Neuronal stem cell (in vitro differentiated cells): ENCODE data around the gene IFITM1.
"Not testable (repeated sequence)": the region's sequence is repeated elsewhere in the genome, so short reads cannot be mapped to it uniquely, and the experiment has no call there.

Source experiments
- DNase-seq: peaks from one replicate; pipeline ENCODE4 v3.0.0-alpha.2; 2013; ENCODE audit warnings: low spot score
- H2AFZ ChIP-seq: one replicate; pipeline ENCODE4 v1.6.1; 2013; ENCODE audit warnings: mild to moderate bottlenecking, low read length, inconsistent platforms
- H2AK5ac ChIP-seq: 2 replicates; pipeline ENCODE4 v1.6.1; 2013; ENCODE audit warnings: low read depth, mild to moderate bottlenecking, inconsistent platforms, low read length, moderate library complexity, mixed read lengths
- H2BK120ac ChIP-seq: 2 replicates; pipeline ENCODE4 v1.6.1; 2013; ENCODE audit warnings: low read depth, mild to moderate bottlenecking, inconsistent platforms, low read length, moderate library complexity, mixed read lengths
- H2BK12ac ChIP-seq: one replicate; pipeline ENCODE4 v1.6.1; 2013; ENCODE audit warnings: low read length, inconsistent platforms
- H2BK15ac ChIP-seq: 2 replicates; pipeline ENCODE4 v1.6.1; 2013; ENCODE audit warnings: mild to moderate bottlenecking, low read length, inconsistent platforms, mixed read lengths
- H2BK5ac ChIP-seq: one replicate; pipeline ENCODE4 v1.6.1; 2013; ENCODE audit warnings: inconsistent platforms, mild to moderate bottlenecking, low read length, moderate library complexity
- H3K14ac ChIP-seq: one replicate; pipeline ENCODE4 v1.6.1; 2013; ENCODE audit warnings: low read length, inconsistent platforms
- H3K18ac ChIP-seq: 2 replicates; pipeline ENCODE4 v1.6.1; 2013; ENCODE audit warnings: low read length, inconsistent platforms
- H3K23ac ChIP-seq: 2 replicates; pipeline ENCODE4 v1.6.1; 2013; ENCODE audit warnings: low read depth, mild to moderate bottlenecking, mixed read lengths, low read length, inconsistent platforms; ENCODE audit not compliant: poor library complexity
- H3K27ac ChIP-seq: replicated peaks from 3 replicates; pipeline ENCODE4 v1.5.1; 2013; ENCODE audit warnings: low read length, inconsistent platforms
- H3K27me3 ChIP-seq, 3 experiments: 2 replicates each; pipeline ENCODE4 v1.6.1; 2013; ENCODE audit warnings: low read length in 3 of 3, mild to moderate bottlenecking in 2 of 3, inconsistent platforms in 1 of 3, low read depth in 1 of 3, mixed read lengths in 1 of 3, moderate library complexity in 1 of 3; ENCODE audit not compliant: control insufficient read depth in 3 of 3, insufficient read depth in 3 of 3
- H3K36me3 ChIP-seq, 2 donors: replicated peaks in 1 of 2; 2 replicates each; pipeline ENCODE4 v1.6.1; 2013; ENCODE audit warnings: low read length in 2 of 2; ENCODE audit not compliant: control insufficient read depth in 2 of 2, insufficient read depth in 2 of 2
- H3K4ac ChIP-seq: 2 replicates; pipeline ENCODE4 v1.6.1; 2013; ENCODE audit warnings: inconsistent platforms, mild to moderate bottlenecking, low read length, moderate library complexity
- H3K4me1 ChIP-seq, 2 donors: 1 replicate in 1 of 2; 2 replicates in 1 of 2; pipeline ENCODE4 v1.6.1; 2013; ENCODE audit warnings: low read length in 2 of 2, low read depth in 1 of 2; ENCODE audit not compliant: control insufficient read depth in 2 of 2, insufficient read depth in 1 of 2
- H3K4me2 ChIP-seq: one replicate; pipeline ENCODE4 v1.6.1; 2013; ENCODE audit warnings: mild to moderate bottlenecking, low read length, inconsistent platforms; ENCODE audit not compliant: insufficient read depth, poor library complexity, severe bottlenecking
- H3K4me3 ChIP-seq, 2 donors: 2 replicates each; pipeline ENCODE4 v1.5.1; 2013; ENCODE audit warnings: low read length in 2 of 2, mild to moderate bottlenecking in 2 of 2, inconsistent platforms in 1 of 2, moderate library complexity in 1 of 2
- H3K79me1 ChIP-seq: one replicate; pipeline ENCODE4 v1.6.1; 2013; ENCODE audit warnings: low read depth, mild to moderate bottlenecking, inconsistent platforms, low read length, moderate library complexity
- H3K9ac ChIP-seq: one replicate; pipeline ENCODE4 v1.6.1; 2013; ENCODE audit warnings: mild to moderate bottlenecking, low read depth, low read length, inconsistent platforms; ENCODE audit not compliant: poor library complexity
- H3K9me3 ChIP-seq, 2 donors: replicated peaks in 1 of 2; 2 replicates each; pipeline versions ENCODE3 to v1.6.1; 2013; ENCODE audit warnings: low read length in 2 of 2, mild to moderate bottlenecking in 2 of 2, inconsistent platforms in 1 of 2, low read depth in 1 of 2, mixed read lengths in 1 of 2, moderate library complexity in 1 of 2; ENCODE audit not compliant: control insufficient read depth in 2 of 2, insufficient read depth in 1 of 2
- H4K8ac ChIP-seq: one replicate; pipeline ENCODE4 v1.6.1; 2013; ENCODE audit warnings: low read depth, mild to moderate bottlenecking, inconsistent platforms, low read length, moderate library complexity
- H4K91ac ChIP-seq: one replicate; pipeline ENCODE4 v1.6.1; 2013; ENCODE audit warnings: low read length, low read depth, mild to moderate bottlenecking, inconsistent platforms; ENCODE audit not compliant: poor library complexity
- WGBS, 2 donors: extraction: QIAGEN DNeasy Blood & Tissue Kit; methylation state at CpG; one replicate each; pipeline ENCODE4 v1.1.7; 2013; ENCODE audit warnings: missing lambda C conversion rate in 2 of 2, mixed read lengths in 1 of 2; ENCODE audit not compliant: insufficient read length in 2 of 2, insufficient replicate concordance in 1 of 2; ENCODE audit errors: extremely low coverage in 2 of 2; 5-methylcytosine and 5-hydroxymethylcytosine counted together

Gene IFITM1

DNA sequence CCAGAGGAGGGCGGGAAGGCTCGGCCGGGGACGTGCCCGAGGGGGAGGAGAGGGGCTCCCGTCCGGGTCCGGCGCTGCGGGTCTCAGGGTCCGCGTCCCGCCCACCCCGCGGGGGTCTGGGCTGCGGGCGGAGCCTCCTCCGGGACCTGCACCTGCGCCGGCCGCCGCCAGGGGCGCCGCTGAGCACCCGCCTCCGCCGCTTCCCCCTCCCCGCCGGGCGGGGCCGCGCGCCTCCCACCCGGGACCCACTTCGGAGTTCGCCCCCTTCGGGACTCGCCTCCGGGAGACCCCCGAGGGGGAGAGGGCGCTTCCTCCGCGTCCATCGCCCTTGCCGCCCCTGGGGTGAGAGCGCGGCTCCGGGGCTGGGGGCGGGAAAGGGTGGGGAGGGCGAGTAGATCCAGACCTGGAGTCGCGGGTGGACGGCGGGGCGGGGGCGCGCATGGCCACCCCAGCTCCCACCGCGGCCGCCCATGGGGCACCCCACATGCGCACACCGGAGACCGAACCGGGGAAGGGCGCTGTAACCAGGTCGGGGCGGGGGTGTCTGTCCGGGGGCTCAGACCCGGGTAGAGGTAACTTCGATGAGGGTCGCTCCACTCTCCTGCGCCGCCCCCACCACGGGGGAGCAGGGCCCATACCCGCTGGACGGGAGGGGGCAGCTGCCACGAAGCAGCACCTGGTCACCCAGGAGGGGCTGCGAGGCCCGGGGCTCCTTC is 4.7 kb downstream of the IFITM1 start:
- WGBS, 2 donors, result no CpG with 5 or more reads among the region's 79 CpGs

DNA sequence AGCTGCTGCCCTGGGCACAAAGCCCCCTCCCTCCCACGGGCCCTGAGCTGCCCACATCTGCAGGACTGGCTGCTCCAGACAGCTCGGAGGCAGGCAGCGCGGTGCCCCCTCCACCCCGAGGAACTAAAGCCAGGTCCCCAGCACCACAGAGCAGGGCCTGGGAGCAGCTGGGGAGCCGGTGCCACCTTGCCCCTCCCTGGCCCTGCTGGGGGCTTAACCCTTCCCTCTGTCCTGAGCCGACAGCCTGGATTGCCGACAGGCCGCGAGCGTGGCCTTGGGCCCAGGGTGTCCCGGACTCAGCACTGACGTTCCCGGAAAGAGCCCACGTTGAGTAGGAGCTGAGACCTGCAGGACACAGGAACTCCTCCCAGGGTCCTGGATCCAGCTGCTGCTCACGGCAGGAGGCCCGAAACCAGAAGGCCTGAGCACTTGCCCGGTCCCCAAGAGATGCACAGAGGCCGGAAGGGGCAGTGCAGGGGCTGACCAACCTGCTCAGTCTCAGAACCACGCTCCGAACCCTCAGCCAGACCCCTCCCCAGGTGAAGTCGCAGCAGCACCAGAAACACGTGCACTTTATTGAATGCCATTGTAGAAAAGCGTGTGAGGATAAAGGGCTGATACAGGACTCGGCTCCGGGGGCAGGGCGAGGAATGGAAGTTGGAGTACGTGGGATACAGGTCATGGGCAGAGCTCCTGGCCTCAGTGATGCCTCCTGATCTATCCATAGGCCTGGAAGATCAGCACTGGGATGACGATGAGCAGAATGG is 5.5 kb downstream of the IFITM1 start:
- not testable (repeated sequence) for DNase-seq, H2BK15ac ChIP-seq, H3K14ac ChIP-seq, H2BK5ac ChIP-seq, H3K23ac ChIP-seq, H4K8ac ChIP-seq, H3K9me3 ChIP-seq, H2AFZ ChIP-seq, H3K79me1 ChIP-seq, H4K91ac ChIP-seq, H2BK12ac ChIP-seq, H2BK120ac ChIP-seq
- Histone ChIP-seq H3K4me3 (peak overlapping the region; percentile 71 to 82), H3K4me1 (peaks cover 20 to 27% of the 10 kb centered on the region in 2 donors), H3K27ac (peak overlapping the region; percentile 13), H2AK5ac (peak overlapping the region; percentile 53), H3K9ac (peak overlapping the region; percentile 72), H3K18ac (peak overlapping the region; percentile 65), H3K27me3 (peaks cover 0 to 24% (median 0%) of the 10 kb centered on the region in 3 experiments), H3K4me2 (peak overlapping the region; percentile 54), H3K36me3 (peaks cover 0 to 32% of the 10 kb centered on the region in 2 donors), H3K4ac (peak overlapping the region; percentile 6)
- no CpG with 5 or more reads among the region's 29 CpGs for WGBS, 2 donors

More for the DNA sequence above, 4.7 kb downstream of the IFITM1 start:
- Histone ChIP-seq H3K4me2 (peak overlapping the region; percentile 54), H3K4me3 (peak overlapping the region; percentile 43 to 71), H3K4me1 (peaks cover 23 to 24% of the 10 kb centered on the region in 2 donors), H3K36me3 (peaks cover 0 to 32% of the 10 kb centered on the region in 2 donors), H3K27me3 (peaks cover 0 to 24% (median 0%) of the 10 kb centered on the region in 3 experiments)
- H2BK120ac ChIP-seq, H2AFZ ChIP-seq, H3K27ac ChIP-seq, H3K18ac ChIP-seq, H2BK5ac ChIP-seq, H2BK15ac ChIP-seq, H3K23ac ChIP-seq, H4K91ac ChIP-seq, DNase-seq, H3K9ac ChIP-seq, H3K14ac ChIP-seq, H3K79me1 ChIP-seq, H4K8ac ChIP-seq, H2AK5ac ChIP-seq, H3K9me3 ChIP-seq, H3K4ac ChIP-seq, H2BK12ac ChIP-seq: not testable (repeated sequence)

DNA sequence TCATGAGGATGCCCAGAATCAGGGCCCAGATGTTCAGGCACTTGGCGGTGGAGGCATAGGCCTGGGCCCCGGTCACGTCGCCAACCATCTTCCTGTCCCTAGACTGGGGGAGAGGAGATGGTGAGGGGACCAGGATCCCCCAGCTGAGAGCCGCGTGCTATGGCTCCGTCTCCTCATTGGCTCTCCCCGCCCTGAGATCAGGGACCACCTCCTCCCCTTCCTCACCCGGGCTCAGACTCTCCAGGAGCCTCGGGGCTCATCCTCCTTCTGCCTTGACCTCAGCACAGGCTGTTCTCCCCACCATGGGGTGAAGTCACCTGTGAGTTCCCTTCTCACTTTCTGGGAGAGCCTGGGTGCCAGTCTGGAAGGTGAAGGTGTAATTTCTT is 6.0 kb downstream of the IFITM1 start:
- H3K4ac ChIP-seq, H4K91ac ChIP-seq, H3K14ac ChIP-seq, H3K9me3 ChIP-seq, H4K8ac ChIP-seq, DNase-seq, H2BK12ac ChIP-seq, H2BK5ac ChIP-seq, H3K18ac ChIP-seq, H3K23ac ChIP-seq, H2AFZ ChIP-seq, H2BK120ac ChIP-seq, H2BK15ac ChIP-seq, H3K79me1 ChIP-seq: not testable (repeated sequence)
- Histone ChIP-seq H3K4me3 (peak overlapping the region; percentile 50 to 82), H3K4me2 (peak overlapping the region; percentile 54), H3K27ac (peak overlapping the region; percentile 13), H3K4me1 (peaks cover 19 to 33% of the 10 kb centered on the region in 2 donors), H2AK5ac (peak overlapping the region; percentile 53), H3K9ac (peak overlapping the region; percentile 60), H3K36me3 (peaks cover 0 to 32% of the 10 kb centered on the region in 2 donors), H3K27me3 (peaks cover 0 to 24% (median 0%) of the 10 kb centered on the region in 3 experiments)
- no CpG with 5 or more reads among the region's 10 CpGs for WGBS, 2 donors

DNA sequence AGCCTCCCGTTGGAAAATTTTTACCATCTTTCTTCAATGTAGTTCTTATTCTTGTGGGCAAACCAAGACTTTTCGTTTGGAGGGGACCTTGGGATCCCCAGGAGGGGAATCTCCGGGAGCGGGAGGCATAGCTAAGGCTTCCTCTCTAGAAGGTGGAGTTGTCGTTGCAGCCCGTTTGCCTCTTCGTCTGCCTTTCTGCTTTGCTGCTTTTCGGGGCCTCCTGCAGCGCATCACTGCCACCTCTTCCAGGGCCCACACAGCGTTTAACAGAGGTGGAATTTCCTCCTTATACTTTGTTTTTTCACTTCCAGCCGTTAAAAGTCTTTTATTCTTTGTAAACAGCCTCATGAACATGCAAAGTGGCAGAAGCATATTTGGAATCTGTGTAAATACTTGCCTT is 10.3 kb downstream of the IFITM1 start:
- no peak overlapping the region for H2BK15ac ChIP-seq
- H4K91ac ChIP-seq, result no peak overlapping the region
- H3K4me2 ChIP-seq, result no peak overlapping the region
- peak overlapping the region; percentile 68 for H2AFZ ChIP-seq
- H2BK120ac ChIP-seq, result no peak overlapping the region
- no peak overlapping the region for H3K4me3 ChIP-seq
- no peak overlapping the region for H3K4ac ChIP-seq
- H4K8ac ChIP-seq, result no peak overlapping the region
- H3K14ac ChIP-seq, result no peak overlapping the region
- no peak overlapping the region for H2BK12ac ChIP-seq
- DNase-seq, result no peak
- peaks cover 11 to 26% of the 10 kb centered on the region in 2 donors for H3K4me1 ChIP-seq
- H2AK5ac ChIP-seq, result no peak overlapping the region
- no peak overlapping the region for H3K18ac ChIP-seq
- WGBS, 2 donors, result no CpG with 5 or more reads among the region's 11 CpGs
- H3K27ac ChIP-seq, result no peak overlapping the region
- H2BK5ac ChIP-seq, result no peak overlapping the region
- no peaks in the 10 kb centered on the region for H3K79me1 ChIP-seq
- no peak overlapping the region for H3K23ac ChIP-seq
- H3K36me3 ChIP-seq, result peaks cover 0 to 5% of the 10 kb centered on the region in 2 donors
- no peak overlapping the region for H3K9ac ChIP-seq
- no peaks in the 10 kb centered on the region for H3K9me3 ChIP-seq
- no peaks in the 10 kb centered on the region for H3K27me3 ChIP-seq
